DMS114 treated with DMSO at 0.1 percent for 48 hours (cell line): ENCODE measurements around the gene GGT1.
"Not testable (repeated sequence)": the region's sequence is repeated elsewhere in the genome, so short reads cannot be mapped to it uniquely, and the experiment has no call there.

ENCODE experiments used
- DNase-seq: peaks from one replicate; lab custom pipeline; 2025; ENCODE audit not compliant: unreplicated experiment; lab: John Stamatoyannopoulos, UW

Gene GGT1

DNA sequence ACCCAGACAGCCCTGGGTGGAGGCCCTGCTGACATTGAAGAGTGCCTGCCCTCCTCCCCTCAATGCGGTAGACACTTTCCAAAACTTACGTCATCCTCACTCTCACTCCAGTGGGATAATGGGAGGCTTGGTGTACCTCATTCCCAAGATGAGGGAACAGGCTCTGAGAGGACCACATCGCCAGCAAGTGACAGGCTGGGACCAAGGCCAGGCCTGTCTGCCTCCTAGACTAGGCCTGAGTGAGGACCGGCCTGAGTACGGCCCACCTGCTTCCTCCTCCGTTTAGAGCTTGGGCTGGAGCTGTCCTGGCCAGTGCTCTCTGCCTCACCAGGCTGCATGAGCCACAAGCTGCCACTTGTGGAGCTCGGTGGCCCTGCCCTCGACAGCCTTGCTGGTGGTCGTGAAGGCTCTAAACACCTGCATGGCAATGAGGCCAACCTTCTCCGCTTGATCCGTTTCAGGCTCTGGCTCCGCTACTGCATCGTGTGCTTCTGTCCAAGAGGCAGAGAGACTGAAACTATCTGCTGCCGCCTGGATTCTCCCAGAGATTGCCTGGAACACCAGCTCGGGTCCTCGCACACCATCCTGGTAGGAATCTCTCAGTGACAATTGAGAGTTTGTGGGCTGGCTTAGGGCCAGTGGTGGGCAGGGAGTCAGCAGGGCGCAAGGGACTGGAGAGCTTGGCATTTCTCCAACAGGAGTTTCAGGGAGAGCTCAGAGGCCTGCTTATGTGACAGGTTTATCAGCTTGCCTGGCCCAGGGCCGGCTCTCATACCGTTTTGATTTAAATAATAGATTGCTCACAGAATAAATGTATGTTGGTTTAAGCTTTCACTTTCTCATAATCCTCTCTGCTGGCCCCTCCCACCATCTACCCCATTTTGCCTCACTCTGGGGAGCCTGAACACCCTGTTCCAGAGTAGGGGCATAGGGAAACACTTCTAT, 19.5 kb upstream of the GGT1 start:
- DNase-seq: no peak

DNA sequence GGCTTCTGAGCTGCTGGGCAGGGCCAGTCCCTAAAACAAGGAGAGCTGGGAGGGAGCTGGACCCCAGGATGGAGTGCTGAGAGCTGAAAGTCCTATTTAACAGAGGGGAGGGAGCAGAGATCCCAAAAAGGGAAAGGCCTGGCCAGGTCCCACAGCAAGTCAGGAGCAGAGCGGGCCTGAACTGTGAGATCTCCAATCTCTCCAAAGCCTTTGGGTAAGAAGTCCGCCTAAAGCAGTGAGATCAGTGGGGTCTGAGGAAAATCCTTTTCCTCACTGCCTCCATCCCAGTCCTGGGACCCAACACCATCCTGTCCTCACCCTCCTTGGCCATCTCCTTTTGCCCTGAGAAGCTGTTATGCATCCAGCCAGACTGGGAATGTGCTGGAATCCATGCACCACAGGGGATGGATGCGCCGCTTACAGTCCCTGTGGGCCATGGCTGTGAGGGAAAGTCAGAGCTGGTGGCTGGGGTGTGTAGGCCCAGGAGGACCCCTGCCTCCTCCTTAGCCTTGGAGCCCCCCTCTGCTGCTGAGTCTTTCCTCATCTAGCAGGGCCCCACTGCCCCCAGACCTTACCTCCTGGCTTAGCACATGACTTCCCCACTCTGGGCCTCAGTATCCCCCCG, 18.7 kb upstream of the GGT1 start:
- no peak for DNase-seq

DNA sequence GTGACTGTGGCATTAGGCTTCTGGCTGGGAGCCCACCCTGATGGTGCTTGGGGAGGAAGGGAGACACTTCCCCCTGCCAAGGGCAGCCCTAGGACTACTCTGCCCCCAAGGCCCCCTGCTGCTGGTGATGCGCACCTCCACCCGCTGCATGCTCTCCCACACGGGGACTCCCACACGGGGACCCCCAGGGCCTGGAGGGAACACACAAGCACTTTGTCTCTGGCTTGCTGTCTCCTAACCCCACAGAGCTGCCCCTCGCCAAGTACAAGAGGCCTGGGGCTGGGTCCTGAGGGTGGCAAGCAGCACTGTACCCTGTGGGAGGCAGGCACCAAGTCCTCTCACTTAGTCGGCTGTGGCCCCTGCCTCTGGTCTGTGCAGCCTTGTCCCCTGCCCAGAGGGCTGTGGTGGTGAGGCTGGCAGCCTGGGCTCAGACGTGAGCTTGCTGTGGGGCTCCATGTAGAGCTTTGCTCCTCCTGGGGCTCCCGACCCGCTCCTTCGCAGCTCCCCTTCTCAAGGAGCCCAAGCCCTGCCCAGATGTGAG, 18.1 kb upstream of the GGT1 start:
- no peak for DNase-seq

DNA sequence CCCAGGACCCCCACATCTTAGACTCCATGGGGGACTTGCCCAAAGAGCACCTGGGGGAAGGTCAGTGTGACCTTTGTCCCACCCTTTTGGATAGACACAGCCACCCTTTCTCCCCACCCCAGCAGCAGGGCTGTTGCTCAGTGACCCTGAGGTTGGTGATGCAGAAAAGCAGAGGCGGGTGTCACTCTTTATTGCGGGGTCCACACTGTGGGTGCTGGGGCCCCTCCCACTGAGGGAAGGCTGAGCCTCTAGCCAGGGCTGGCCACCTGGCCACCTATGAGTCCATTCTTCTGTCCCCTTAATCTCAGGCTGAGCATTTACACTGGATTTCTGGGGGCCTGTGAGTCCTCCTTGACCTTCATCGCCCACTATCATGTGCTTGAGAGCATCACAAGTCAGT, 17.5 kb upstream of the GGT1 start:
- no peak for DNase-seq

DNA sequence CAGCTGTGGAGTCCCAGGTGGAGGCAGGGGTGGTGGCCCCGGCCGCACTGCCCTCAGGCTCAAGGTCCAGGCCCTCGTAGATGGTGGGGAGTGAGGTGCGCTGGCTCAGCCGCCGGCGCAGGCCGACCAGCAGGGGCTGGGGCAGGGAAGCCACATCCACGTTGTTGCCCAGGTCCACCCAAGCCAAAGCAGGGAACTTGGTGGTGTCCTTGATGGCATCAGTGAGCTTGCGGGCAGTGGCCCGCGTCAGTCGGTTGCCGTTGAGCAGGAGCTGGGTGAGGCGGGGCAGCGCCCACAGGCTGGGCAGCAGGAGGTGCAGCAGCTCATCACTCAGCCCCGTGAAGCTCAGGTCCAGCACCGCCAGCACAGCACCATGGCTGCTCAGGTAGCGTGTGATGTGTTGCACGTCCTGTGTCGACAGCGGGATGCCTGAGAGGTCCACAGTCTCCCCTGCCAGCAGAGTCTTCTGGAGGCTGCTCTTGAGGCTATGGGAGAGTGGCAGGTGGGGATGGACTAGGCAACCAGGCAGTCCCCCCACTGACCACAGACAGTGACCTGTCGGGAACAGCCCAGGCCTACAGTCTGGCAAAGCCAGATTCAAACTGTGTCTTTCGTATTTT, 17.0 kb upstream of the GGT1 start:
- no peak for DNase-seq

DNA sequence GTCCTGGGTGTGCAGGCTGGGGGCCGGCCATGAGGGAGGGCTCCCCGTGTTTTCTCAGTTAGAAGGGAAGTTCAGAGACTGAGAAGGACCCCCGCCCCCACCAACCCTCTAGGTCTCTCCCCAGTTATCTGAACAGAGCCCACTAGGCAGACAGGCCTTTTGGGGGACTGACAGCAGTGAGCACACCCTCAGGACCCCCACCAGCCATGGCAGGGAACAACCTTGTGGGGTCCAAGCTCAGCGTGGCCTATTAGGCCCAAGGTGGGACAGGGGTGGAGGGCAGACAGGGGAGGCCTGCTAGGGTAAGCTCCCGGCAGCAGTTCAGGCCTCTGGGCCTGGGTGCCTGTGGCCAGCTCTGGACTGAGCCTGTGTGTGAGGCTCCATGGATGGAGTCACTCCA, 15.7 kb upstream of the GGT1 start:
- DNase-seq: no peak

DNA sequence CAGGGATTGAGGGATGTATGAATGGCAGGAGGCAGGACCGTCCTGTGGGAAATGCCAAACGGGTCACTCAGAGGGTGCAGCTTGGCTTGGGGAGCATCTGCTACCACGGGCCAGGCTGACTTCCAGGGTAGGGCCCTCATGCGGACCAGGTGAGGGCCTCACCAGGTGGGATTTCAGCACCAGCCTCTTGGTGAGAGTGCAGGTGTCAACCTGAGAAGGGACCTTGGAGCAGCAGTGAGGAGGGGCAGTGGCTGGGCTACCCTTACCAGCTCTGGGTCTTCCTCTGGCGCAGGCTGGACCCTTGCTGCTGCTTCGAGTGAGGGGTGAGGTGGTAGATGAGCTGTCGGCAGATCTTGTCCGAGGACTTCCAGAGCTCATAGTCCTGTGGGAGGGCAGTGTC, 15.0 kb upstream of the GGT1 start:
- DNase-seq: no peak

DNA sequence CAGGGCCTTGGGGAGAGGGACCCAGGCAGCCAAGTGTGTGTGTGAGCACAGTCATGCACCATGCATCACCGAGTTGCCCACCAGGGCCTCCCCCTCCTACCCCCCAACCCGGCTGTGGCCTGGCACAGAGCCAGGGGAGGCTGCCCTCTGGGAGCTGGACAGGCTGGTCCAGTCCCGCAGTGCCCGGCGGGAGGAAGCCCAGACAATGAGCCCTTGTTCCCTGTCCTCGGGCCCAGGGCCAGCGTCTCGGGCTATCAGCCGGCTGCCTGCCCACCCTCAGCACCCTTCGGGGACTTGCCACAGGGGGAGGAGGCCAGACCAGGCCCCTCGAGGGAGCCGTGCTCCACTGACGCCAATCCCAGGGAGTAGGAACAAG, 14.6 kb upstream of the GGT1 start:
- no peak for DNase-seq

DNA sequence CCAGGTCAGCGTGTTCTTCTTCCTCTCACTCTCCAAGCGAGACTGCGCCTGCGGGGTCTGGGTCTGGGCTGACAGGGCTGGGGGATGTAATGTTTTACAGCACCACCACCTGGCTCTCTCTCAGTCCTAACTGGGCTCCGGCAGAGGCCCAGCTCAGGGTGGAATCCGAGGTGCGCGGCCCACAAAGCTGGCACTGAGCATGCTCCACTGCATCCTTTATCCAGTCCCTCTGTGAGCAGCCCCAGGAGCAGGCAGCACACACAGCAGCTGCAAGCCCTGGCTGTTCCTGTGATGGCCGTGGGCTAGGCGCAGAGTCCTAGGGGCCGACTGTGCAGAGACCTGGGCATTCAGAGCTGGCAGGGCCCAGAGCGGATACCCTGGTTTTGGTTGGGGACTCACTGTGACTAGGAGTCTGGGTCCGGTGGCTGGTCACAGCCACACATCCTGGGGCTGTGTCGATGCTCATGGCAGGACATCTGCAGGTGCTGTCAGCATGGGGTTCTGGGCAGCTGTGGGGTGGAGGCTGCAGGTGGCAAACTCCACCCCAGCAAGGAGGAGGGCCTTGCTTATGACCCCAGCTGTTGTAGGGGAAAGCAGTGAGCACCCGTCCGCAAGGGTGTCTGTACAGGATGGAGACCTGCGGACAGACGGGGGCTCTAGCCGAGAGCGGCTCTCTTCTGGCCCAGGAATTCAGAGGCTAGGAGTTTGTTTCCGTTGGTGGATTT, 14.1 kb upstream of the GGT1 start:
- no peak for DNase-seq

DNA sequence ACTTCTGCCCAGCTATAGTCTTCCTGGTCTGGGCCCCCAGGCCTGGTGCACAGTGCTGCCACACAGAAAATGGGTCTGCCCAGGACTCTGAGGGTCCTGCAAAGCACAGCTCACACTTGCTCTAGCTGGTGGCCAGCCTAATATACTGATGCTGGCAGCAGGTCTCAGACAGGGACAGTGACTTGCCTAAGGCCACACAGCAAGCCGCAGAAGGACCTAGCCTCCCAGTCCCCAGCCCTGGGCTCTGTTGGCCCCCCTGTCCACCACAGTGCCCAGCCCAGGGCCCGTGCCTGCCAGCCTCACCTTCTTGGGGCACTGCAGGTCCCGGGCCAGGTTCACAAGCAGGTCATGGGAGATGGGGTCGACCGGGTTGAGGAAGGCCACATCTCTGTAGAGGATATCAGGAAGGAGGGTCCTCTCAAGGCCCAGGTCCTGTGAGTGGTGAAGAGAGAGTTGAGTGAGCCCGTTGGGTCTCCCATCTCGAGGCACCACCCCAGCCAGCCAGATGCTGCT, 13.4 kb upstream of the GGT1 start:
- no peak for DNase-seq

DNA sequence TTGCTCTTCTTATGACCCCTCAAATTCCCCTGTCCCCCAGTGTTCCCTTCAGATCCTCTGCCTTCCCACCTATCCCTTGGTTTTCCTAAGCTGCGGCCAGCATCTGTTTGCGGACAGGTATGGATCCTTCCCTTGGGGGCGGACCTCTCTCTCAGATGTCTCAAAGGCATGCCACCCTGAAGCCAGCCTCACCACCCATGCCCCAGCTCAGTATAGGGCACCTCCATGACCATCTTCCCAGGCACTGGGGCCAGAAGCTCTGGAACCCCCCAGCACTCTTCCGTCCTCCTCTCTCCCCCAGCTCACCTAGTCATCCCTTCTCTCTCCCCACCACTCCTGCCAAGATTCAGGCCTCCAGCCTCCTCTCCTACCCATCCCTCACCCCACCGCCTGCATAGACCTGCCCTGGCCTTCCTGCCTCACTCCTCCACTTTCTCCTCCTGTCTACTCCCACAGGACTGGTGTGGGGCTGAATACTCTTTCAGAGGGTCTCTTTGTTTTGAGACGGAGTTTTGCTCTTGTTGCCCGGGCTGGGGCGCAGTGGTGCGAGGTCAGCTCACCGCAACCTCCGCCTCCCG, 12.3 kb upstream of the GGT1 start:
- DNase-seq: no peak

DNA sequence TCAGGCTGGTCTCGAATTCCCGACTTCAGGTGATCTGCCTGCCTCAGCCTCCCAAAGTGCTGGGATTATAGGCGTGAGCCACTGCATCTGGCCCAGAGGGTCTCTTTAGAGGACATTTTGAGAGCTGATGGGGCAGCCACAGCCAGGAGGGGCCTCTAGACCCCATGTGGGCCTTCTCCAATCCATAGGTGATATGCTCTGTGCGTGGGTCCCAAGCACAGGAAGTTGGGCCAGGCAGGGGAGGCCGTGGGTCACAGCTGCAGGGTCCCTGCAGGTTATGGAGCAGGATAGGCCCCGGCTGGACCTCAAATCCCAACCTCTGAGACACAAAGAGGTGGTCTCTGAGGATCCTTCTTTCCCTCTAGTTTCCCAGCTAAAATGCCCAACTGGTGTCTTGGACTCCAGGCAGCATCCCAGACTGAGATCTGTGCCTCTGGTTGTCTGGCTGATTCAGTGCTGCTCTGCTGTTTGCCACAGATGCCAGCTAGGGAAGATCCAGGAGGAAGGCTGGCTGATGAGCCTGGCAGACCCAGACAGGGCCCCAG, 11.6 kb upstream of the GGT1 start:
- no peak for DNase-seq

DNA sequence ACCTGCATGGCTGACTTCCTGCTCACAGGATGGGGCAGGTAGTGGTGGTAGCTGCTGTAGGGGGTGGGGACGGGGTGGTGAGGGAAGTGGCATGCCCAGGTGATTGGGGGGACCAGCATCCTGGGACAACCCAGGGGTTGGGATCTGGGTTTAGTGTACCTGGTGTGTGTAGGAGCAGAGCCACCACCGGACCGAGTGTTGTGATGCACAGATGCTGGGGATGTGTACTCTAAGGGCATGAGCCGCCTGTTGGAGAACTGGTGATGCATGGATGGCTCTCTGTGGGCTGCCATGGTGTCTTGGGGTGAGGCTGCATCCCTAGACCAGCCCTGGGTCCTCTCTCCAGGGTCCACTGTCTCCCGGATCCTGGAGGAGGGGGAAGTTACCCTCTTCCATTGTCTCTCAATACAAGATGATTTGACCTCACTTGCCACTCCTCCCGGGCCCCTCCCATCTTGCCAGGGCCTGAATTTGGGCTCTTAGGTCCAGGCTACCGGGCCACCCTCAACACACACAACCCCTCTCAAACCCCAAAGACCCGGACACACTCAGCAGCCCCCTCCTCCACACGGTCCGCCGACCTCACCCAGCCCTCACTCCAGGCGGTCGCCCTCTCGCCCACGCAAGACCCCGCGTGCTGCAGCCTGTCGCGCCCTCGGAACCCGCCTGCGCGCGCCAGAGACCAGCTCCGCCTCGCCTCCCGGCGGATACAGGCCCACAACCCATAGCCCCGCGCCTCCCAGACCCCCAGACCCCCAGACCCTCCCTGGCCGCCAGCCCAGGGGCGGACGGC, 10.7 kb upstream of the GGT1 start:
- no peak for DNase-seq

DNA sequence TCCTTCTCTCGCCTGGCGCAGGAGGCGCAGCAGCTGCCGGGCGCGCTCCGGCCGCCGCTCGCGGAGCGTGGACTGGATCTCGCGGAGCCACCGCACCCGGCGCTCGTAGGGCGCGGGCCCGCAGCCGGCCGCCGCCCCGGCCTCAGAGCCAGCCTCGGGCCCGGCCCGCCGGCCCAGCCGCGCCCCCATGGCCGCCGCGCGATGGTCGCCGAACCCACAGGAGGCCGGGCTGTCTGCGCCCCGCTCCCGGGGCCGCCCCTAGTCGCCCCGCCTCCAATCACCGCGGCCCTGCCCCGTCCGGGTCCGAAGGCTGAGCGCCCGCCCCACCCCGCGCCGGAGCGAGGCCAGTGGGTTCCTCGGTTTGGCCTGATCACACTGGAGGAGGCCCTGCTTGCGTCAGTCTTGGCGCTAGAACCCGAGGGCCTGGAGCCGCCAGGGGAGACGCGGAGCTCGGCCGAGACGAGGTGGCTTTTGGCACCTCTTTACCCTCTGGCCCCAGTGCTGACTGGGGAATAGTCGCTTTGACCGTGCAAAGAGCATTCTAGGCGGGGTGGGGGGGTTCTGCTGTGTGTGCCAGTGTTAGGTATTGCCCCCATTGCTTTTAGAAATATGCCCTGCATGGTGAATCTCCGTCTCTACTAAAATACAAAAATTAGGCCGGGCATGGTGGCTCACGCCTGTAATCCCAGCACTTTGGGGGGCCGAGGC, 10.0 kb upstream of the GGT1 start, which contains the start of gene LRRC75B:
Gene LRRC75B (minus strand): TSS at position 223 of the 708 bp plus-strand sequence. CDS start 34 bp downstream, at position 189.
- DNase-seq: peak; percentile 28

DNA sequence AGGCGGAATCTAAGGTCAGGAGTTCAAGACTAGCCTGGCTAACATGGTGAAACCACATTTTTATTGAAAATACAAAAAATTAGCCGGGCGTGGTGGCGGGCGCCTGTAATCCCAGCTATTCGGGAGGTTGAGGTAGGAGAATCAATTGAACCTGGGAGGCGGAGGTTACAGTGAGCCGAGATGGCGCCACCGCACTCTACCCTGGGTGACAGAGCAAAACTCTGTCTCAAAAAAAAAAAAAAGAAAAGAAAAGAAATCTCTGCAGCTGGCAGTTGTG, 9.5 kb upstream of the GGT1 start:
- not testable (repeated sequence) for DNase-seq

DNA sequence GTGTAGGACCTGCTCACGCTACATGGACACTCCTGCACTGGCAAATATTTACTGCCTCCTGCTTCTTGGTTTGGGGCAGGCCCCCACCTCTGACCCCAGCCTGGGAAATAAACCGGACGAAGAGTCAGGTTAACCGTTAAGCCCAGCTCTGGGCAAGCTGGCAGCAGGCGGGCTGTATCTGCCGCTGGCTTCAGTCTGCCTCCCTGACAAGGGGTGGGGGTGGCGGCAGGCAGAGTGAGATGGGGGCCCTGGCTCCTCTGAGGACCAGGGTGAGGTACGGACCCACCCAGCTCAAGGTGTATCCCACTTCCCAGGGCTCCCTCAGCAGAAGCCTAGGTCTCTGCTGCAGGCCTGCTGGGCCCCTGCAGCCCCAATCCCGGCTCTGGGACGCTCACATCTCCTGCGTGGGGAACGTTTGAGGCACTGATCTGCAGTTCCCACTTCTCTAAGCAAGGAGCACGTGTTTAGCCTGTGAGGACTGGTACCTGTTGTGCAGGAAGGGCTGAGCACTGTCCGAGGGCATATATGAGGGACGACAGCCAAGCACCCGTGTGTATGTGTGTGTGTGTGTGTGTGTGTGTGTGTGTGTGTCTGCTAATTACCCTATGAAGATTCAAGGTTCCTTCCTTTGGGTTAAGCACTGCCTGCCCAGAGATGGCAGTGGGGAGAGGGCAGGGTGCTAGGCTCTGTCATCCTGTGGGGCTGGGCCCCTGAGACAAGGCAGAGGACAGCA, 9.0 kb upstream of the GGT1 start:
- no peak for DNase-seq

DNA sequence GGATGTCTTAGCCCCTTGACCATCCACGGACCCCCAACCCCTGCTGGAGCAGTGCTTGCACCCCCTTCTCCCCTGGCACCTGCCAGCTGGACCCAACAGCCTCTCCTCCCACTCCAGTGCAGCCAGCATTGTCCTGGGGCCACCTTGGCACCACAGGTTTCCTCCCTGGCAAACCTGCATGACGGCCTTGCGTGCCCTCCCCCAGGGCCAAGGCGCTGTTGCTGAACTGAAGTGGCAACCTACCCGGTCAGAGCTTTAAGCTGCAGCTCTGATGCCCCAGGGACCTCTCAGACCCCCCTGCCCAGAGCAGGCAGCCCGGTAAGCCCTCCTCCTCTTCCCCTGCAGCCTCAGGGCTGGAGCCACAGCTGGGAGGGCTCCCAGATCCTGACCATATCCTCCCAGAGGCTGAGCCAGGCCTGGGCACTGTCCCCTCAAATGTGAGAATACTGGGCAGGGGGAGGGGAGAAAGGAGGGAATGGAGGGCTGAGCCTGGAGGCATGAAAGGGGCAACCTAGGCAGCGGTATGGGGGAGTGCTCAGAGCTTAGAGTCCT, 8.3 kb upstream of the GGT1 start:
- DNase-seq: no peak

DNA sequence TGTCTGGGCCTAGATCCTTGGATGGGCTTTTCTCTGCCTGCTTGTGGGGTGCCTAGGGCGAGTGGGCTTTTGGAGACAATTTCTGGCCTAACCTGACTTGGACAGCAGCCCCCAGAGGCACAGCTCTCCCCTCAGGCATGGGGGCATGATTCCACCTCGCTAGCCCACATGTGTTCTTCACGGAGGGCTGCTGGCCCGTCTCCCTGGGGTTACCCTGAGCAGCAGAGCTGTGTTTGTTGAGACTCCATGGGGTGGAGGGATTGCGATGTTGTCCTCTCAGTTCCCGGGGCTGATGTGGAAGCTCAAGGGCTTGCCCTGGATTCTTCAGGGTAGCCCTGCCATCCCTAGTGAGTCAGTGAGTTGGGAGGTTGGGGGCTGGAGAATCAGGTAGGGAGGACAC, 7.8 kb upstream of the GGT1 start:
- DNase-seq: no peak
